Fibroblast of lung (primary cell): Measurements from ENCODE around the gene OR11G2. TPM values are rescaled to one million over a fixed set of nuclear protein-coding genes. Genes with fewer than 3 reads are reported as not detected.
"Not testable (repeated sequence)": the region's sequence is repeated elsewhere in the genome, so short reads cannot be mapped to it uniquely, and the experiment has no call there.

Experiments
- DNase-seq, 2 donors: peaks; one replicate each; pipeline versions ENCODE4 v3.0.0 to v3.0.0-alpha.2; 2010; ENCODE audit warnings: low read depth in 2 of 2
- H2AFZ ChIP-seq: 2 replicates; pipeline ENCODE4 v1.5.1; 2012; ENCODE audit warnings: low read length, control low read depth, inconsistent platforms
- H3K27ac ChIP-seq: 2 replicates; pipeline ENCODE4 v1.5.1; 2011; ENCODE audit warnings: low read length, control low read depth; ENCODE audit not compliant: insufficient read depth
- H3K27me3 ChIP-seq: 2 replicates; pipeline ENCODE4 v1.5.1; 2011; ENCODE audit warnings: mild to moderate bottlenecking, low read length; ENCODE audit not compliant: control insufficient read depth, insufficient read depth
- H3K36me3 ChIP-seq: 2 replicates; pipeline ENCODE4 v1.5.1; 2011; ENCODE audit warnings: low read length; ENCODE audit not compliant: control insufficient read depth, insufficient read depth
- H3K4me1 ChIP-seq: 2 replicates; pipeline ENCODE4 v1.5.1; 2011; ENCODE audit warnings: low read length; ENCODE audit not compliant: control insufficient read depth, insufficient read depth; ENCODE audit errors: extremely low read depth
- H3K4me2 ChIP-seq: 2 replicates; pipeline ENCODE4 v1.5.1; 2011; ENCODE audit warnings: low read length, control low read depth; ENCODE audit not compliant: insufficient read depth; ENCODE audit errors: extremely low read depth
- H3K4me3 ChIP-seq, 4 experiments: fragments of 200-600 bp in 1 of 4; sonication (generic) in 1 of 4; replicated peaks in 1 of 4; 2 replicates each; pipeline ENCODE4 v1.5.1; 2011 to 2016; ENCODE audit warnings: low read length in 4 of 4, low read depth in 3 of 4, mild to moderate bottlenecking in 3 of 4, control low read depth in 2 of 4, inconsistent platforms in 1 of 4, mixed read lengths in 1 of 4; ENCODE audit not compliant: insufficient read depth in 1 of 4; ENCODE audit errors: control extremely low read depth in 1 of 4
- H3K79me2 ChIP-seq: 2 replicates; pipeline ENCODE4 v1.5.1; 2012; ENCODE audit warnings: mild to moderate bottlenecking, low read length, inconsistent platforms; ENCODE audit not compliant: control insufficient read depth, insufficient read depth
- H3K9ac ChIP-seq: 2 replicates; pipeline ENCODE4 v1.5.1; 2011; ENCODE audit warnings: mild to moderate bottlenecking, low read length, control low read depth; ENCODE audit not compliant: insufficient read depth
- H3K9me3 ChIP-seq: 2 replicates; pipeline ENCODE4 v1.5.1; 2012; ENCODE audit warnings: low read depth, low read length; ENCODE audit not compliant: control insufficient read depth, insufficient read depth
- H4K20me1 ChIP-seq: 2 replicates; pipeline ENCODE4 v1.5.1; 2011; ENCODE audit warnings: low read length; ENCODE audit not compliant: control insufficient read depth, insufficient read depth; ENCODE audit errors: extremely low read depth
- EZH2 ChIP-seq: IDR thresholded peaks from 2 replicates; pipeline ENCODE4 v1.5.1; 2012; ENCODE audit warnings: low read length, control low read depth, mild to moderate bottlenecking; ENCODE audit errors: missing control alignments
- polyA plus RNA-seq, 2 donors: library from polyadenylated mRNA; depleted of rRNA in 1 of 2; stranded (reverse) in 1 of 2; unstranded in 1 of 2; fragments of >200 nt; gene quantifications; 2 replicates each; pipeline ENCODE4 v1.2.1, GENCODE V29; 2011 to 2012; ENCODE audit warnings: missing spikeins in 1 of 2
- total RNA-seq: library from RNA; depleted of rRNA; stranded (reverse); fragments of >200 nt; gene quantifications from 2 replicates; pipeline ENCODE4 v1.2.1, GENCODE V29; 2014
- TF ChIP-seq, protein P1 (sequence below), 2 donors: IDR thresholded peaks in 1 of 2; conservative IDR thresholded peaks in 1 of 2; 1 replicate in 1 of 2; 2 replicates in 1 of 2; pipeline ENCODE4 v1.5.1; 2011 to 2012; ENCODE audit warnings: low read length in 2 of 2, control low read depth in 1 of 2, inconsistent platforms in 1 of 2, low read depth in 1 of 2, mild to moderate bottlenecking in 1 of 2

Gene OR11G2
- total and polyA plus RNA-seq, 2 donors (not counting 1 experiment from before 2014, with no cell fraction given): not detected

DNA sequence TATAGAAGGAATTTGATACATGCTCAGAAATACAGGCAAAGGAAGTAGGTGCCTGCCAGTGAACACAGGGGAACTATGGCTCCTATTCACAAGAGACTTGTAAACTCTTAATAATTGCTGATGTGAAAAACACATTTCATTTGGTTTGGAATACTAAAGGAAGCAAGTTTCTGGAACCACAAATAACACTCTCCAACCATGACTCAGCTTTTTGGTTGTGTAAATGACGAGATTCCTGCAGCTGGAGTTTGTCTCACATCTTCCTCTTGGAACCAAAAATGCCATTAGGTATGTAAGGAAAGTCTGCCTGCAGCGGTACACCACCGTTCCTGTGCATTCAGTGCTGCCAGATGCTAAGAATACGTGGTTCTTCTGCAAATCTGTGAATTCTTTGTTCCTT lies 28.3 kb downstream of the OR11G2 start:
- Histone ChIP-seq H3K9ac (no peak overlapping the region), H3K4me3 (no peak overlapping the region), H3K36me3 (no peaks in the 10 kb centered on the region), H3K4me1 (no peaks in the 10 kb centered on the region), H3K9me3 (no peaks in the 10 kb centered on the region), H2AFZ (no peak overlapping the region), H3K79me2 (no peaks in the 10 kb centered on the region), H3K27me3 (no peaks in the 10 kb centered on the region), H4K20me1 (no peaks in the 10 kb centered on the region), H3K4me2 (no peak overlapping the region), H3K27ac (no peak overlapping the region)
- no peak for TF ChIP-seq EZH2
- TF ChIP-seq, protein P1, sequence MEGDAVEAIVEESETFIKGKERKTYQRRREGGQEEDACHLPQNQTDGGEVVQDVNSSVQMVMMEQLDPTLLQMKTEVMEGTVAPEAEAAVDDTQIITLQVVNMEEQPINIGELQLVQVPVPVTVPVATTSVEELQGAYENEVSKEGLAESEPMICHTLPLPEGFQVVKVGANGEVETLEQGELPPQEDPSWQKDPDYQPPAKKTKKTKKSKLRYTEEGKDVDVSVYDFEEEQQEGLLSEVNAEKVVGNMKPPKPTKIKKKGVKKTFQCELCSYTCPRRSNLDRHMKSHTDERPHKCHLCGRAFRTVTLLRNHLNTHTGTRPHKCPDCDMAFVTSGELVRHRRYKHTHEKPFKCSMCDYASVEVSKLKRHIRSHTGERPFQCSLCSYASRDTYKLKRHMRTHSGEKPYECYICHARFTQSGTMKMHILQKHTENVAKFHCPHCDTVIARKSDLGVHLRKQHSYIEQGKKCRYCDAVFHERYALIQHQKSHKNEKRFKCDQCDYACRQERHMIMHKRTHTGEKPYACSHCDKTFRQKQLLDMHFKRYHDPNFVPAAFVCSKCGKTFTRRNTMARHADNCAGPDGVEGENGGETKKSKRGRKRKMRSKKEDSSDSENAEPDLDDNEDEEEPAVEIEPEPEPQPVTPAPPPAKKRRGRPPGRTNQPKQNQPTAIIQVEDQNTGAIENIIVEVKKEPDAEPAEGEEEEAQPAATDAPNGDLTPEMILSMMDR (conservative IDR thresholded peaks at IDR 0.05 in 1 of 2, IDR thresholded peaks at IDR 0.05 in 1 of 2; ENCODE audit: low read depth in 1 of 2, low read length in 2 of 2): no peak
- no peak for DNase-seq

DNA sequence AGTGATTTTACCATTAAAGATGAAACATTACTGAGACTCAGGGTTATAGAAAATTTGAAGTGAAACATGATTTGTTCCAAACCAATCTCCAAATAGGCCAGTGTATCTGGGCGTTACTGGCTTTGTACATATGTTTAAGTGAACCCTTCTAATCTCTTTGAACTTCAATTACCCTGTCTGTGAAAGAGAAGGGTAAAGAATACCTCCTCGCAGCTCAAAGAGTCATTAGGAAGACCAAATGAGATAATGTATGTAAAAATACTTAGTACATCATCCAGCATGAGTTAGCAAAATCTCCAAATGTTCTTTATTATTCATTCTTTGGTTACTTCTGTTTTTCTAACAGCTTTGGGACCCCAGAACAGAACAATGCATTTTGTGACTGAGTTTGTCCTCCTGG lies 32.7 kb downstream of the OR11G2 start, which contains the start of gene OR11H6:
TSS of gene OR11H6 (plus strand) at position 301 of the 400 bp plus-strand sequence. CDS start at position 301, 0 bp downstream.
- DNase-seq: no peak
- H2AFZ ChIP-seq: no peak within 1 kb of the TSS
- no peaks in the 10 kb centered on the region for H3K9me3 ChIP-seq
- no peak within 1 kb of the TSS for H3K27ac ChIP-seq
- no peak within 1 kb of the TSS for H3K4me3 ChIP-seq
- no peaks in the 10 kb centered on the region for H3K79me2 ChIP-seq
- no peaks in the 10 kb centered on the region for H3K36me3 ChIP-seq
- TF ChIP-seq EZH2: no peak
- TF ChIP-seq, protein P1 (conservative IDR thresholded peaks at IDR 0.05 in 1 of 2, IDR thresholded peaks at IDR 0.05 in 1 of 2; ENCODE audit: low read depth in 1 of 2, low read length in 2 of 2): no peak
- no peak within 1 kb of the TSS for H3K4me2 ChIP-seq
- H3K4me1 ChIP-seq: no peaks in the 10 kb centered on the region
- H3K27me3 ChIP-seq: no peaks in the 10 kb centered on the region
- no peak within 1 kb of the TSS for H3K9ac ChIP-seq
- no peaks in the 10 kb centered on the region for H4K20me1 ChIP-seq

DNA sequence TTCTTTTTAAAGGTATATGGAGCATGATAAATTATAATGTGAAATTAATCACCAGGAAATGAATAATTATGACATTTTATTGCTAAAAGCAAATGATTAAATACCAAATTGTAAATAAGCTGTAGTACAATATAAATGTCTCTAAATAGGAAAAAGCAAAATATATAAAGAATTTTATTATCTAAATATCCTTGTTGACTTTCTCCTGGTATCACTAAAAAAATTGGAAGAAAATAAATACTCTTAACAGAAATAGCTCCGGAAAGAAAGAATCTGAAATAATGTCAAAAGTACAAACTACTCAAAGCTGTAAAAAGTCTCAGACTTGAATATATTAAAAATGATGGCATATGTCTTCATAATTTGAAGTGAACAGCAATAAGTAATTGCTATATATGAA lies 38.0 kb downstream of the OR11G2 start, which contains the start of gene OR11H7:
TSS of gene OR11H7 (plus strand) at position 301 of the 400 bp plus-strand sequence.
- Histone ChIP-seq H3K9ac (no peak within 1 kb of the TSS), H3K9me3 (no peaks in the 10 kb centered on the region), H3K27me3 (no peaks in the 10 kb centered on the region), H3K4me3 (no peak within 1 kb of the TSS), H3K4me1 (no peaks in the 10 kb centered on the region), H3K36me3 (no peaks in the 10 kb centered on the region), H3K79me2 (no peaks in the 10 kb centered on the region), H3K27ac (no peak within 1 kb of the TSS), H3K4me2 (no peak within 1 kb of the TSS), H4K20me1 (no peaks in the 10 kb centered on the region), H2AFZ (no peak within 1 kb of the TSS)
- no peak for DNase-seq
- TF ChIP-seq, protein P1 (conservative IDR thresholded peaks at IDR 0.05 in 1 of 2, IDR thresholded peaks at IDR 0.05 in 1 of 2; ENCODE audit: low read depth in 1 of 2, low read length in 2 of 2): no peak
- TF ChIP-seq EZH2: no peak

DNA sequence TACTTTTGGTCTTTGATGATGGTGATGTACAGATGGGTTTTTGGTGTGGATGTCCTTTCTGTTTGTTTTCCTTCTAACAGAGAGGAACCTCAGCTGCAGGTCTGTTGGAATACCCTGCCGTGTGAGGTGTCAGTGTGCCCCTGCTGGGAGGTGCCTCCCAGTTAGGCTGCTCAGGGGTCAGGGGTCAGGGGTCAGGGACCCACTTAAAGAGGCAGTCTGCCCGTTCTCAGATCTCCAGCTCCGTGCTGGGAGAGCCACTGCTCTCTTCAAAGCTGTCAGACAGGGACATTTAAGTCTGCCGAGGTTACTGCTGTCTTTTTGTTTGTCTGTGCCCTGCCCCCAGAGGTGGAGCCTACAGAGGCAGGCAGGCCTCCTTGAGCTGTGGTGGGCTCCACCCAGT lies 44.7 kb downstream of the OR11G2 start:
- H4K20me1 ChIP-seq, H3K27ac ChIP-seq, DNase-seq, H3K4me1 ChIP-seq, H2AFZ ChIP-seq, H3K79me2 ChIP-seq, H3K36me3 ChIP-seq, H3K4me3 ChIP-seq, H3K4me2 ChIP-seq, H3K9me3 ChIP-seq, H3K9ac ChIP-seq, H3K27me3 ChIP-seq: not testable (repeated sequence)
